Measurements from ENCODE around the gene CACNA1H. TPM values are rescaled to one million over a fixed set of nuclear protein-coding genes. Genes with fewer than 3 reads are reported as not detected.

CACNA1H gene
- total and polyA plus RNA-seq, 2 of the 4 experiments (the other 2 are of a cell fraction) = 1.6 to 5.8 TPM

DNA sequence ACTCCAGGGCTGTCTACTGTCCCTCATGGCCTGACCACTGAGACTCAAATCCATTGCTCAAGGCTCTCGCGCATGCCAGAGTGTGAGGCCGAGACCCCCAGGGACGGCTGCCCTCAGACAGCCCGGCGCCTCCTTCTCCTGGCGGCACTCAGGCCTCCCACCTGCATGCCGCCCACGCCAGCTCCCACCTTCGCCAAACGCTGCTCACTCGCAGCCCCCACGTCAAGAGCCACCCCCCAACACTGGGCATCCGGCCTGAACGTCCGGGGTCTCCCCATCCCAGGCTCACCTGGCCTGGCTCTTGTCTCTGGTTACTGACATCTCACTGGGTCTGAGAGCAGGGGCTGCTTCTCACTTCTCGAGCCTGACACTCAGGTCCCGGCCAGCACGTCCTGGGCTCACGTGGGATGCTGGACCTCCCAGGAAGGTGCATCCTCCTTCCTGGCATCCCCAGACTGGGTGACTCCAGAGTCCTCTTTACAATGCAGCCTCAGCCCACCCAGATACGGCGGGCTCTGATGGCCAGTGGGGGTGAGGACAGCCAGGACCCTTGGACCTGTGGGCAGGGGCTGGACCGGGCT is 12.2 kb upstream of the CACNA1H start:
- no TSS peak for BruUV-seq (replicated peaks)
- no peak overlapping the region for H4K91ac ChIP-seq (ENCODE audit: insufficient read depth, low read depth, low read length)
- no peak for DNase-seq
- no peak for ATAC-seq (ENCODE audit: low read depth)
- H3K4ac ChIP-seq (ENCODE audit: low read depth, low read length) = no peak overlapping the region
- TF ChIP-seq MXI1 (IDR thresholded peaks at IDR 0.05; ENCODE audit: borderline replicate concordance, low read depth, low read length) (no peak), CTCF (conservative IDR thresholded peaks at IDR 0.05; ENCODE audit: low read depth, low read length) (no peak), RFX5 (IDR thresholded peaks at IDR 0.05; ENCODE audit: low read depth, low read length) (no peak), POLR2A (IDR thresholded peaks at IDR 0.05; ENCODE audit: low read depth, low read length) (no peak), RAD21 (IDR thresholded peaks at IDR 0.05; ENCODE audit: low read length) (no peak), MAZ (IDR thresholded peaks at IDR 0.05; ENCODE audit: borderline replicate concordance, low read depth, low read length) (no peak), FOS (IDR thresholded peaks at IDR 0.05; ENCODE audit: low read depth, low read length) (no peak), NFE2L2 (IDR thresholded peaks at IDR 0.05; ENCODE audit: low read depth, low read length) (no peak)
- TF ChIP-seq, protein P1, sequence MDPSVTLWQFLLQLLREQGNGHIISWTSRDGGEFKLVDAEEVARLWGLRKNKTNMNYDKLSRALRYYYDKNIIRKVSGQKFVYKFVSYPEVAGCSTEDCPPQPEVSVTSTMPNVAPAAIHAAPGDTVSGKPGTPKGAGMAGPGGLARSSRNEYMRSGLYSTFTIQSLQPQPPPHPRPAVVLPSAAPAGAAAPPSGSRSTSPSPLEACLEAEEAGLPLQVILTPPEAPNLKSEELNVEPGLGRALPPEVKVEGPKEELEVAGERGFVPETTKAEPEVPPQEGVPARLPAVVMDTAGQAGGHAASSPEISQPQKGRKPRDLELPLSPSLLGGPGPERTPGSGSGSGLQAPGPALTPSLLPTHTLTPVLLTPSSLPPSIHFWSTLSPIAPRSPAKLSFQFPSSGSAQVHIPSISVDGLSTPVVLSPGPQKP (IDR thresholded peaks at IDR 0.05; ENCODE audit: borderline replicate concordance, low read depth, low read length) = no peak
- in situ Hi-C loops (cut with MboI; ENCODE audit: low sequenced_read_pairs) = no loop called here
- dilution Hi-C loops (cut with HindIII; ENCODE audit: low sequenced_read_pairs, unreplicated experiment) = no loop called here
- no peak overlapping the region for H2BK5ac ChIP-seq (ENCODE audit: low read depth, low read length, poor library complexity, severe bottlenecking)
- H2BK20ac ChIP-seq (ENCODE audit: low read depth, low read length) = no peak overlapping the region
- H3K14ac ChIP-seq (replicated peaks; ENCODE audit: low read depth, low read length) = no peak overlapping the region
- no peaks in the 10 kb centered on the region for H3K36me3 ChIP-seq (ENCODE audit: control insufficient read depth, insufficient read depth, low read length)
- H2AFZ ChIP-seq (replicated peaks; ENCODE audit: low read length, poor library complexity) = no peak overlapping the region
- no peak overlapping the region for H3K23ac ChIP-seq (ENCODE audit: low read depth, low read length)
- no peak overlapping the region for H3K4me3 ChIP-seq (ENCODE audit: insufficient read depth, low read depth, low read length)
- no peak overlapping the region for H3K18ac ChIP-seq (ENCODE audit: low read depth, low read length)
- no peak overlapping the region for H3K4me2 ChIP-seq (ENCODE audit: low read depth, low read length)
- H4K5ac ChIP-seq (ENCODE audit: low read depth, low read length) = no peak overlapping the region
- no peaks in the 10 kb centered on the region for H3K4me1 ChIP-seq (ENCODE audit: control insufficient read depth, insufficient read depth, low read length)
- no peak overlapping the region for H3K27ac ChIP-seq (ENCODE audit: insufficient read depth, low read length)
- no peaks in the 10 kb centered on the region for H3K9me1 ChIP-seq (ENCODE audit: insufficient read depth, low read length)
- intact Hi-C loops (cut with micrococcal nuclease) = no loop called here
- H3K9ac ChIP-seq (ENCODE audit: low read depth, low read length) = no peak overlapping the region
- ChIA-PET POLR2A (ENCODE audit: unreplicated experiment) (no interaction called here), CTCF (no interaction called here)
- no peak overlapping the region for H2BK15ac ChIP-seq (ENCODE audit: low read depth, low read length)
- H4K8ac ChIP-seq (ENCODE audit: low read depth in 2 of 2, low read length in 2 of 2) = no peak overlapping the region
- no peak overlapping the region for H3K56ac ChIP-seq (ENCODE audit: extremely low read depth, insufficient read depth, low read length)
- no peak overlapping the region for H2AK9ac ChIP-seq (replicated peaks; ENCODE audit: low read depth, low read length, poor library complexity)
- H3K27me3 ChIP-seq (ENCODE audit: control insufficient read depth, insufficient read depth, low read length) = peaks cover 30% of the 10 kb centered on the region
- H4K20me1 ChIP-seq (ENCODE audit: insufficient read depth, low read length) = no peaks in the 10 kb centered on the region
- H3K9me3 ChIP-seq (ENCODE audit: control insufficient read depth, insufficient read depth, low read length) = no peaks in the 10 kb centered on the region
- 43% methylated on average over 1 of the region's 23 CpGs; no CpG with 5 or more reads in 1 of the 2 experiments for WGBS, 2 experiments (ENCODE audit: extremely low coverage in 2 of 2, insufficient read length in 1 of 2)
- H3K79me1 ChIP-seq (ENCODE audit: low read depth in 1 of 2, low read length in 2 of 2) = no peaks in the 10 kb centered on the region
- H2AK5ac ChIP-seq (ENCODE audit: low read depth, low read length) = no peak overlapping the region
- H2BK120ac ChIP-seq (ENCODE audit: low read depth, low read length) = no peak overlapping the region
